Neutrophil (primary cell): ENCODE measurements around the gene ARHGAP8.

Experiments
- H3K27ac ChIP-seq: fragments of 200-600 bp; sonication (generic); 2 replicates; pipeline ENCODE4 v1.5.1; 2016; ENCODE audit warnings: mild to moderate bottlenecking, moderate library complexity
- H3K27me3 ChIP-seq: fragments of 200-600 bp; sonication (generic); 2 replicates; pipeline ENCODE4 v1.6.0; 2016; ENCODE audit warnings: mild to moderate bottlenecking
- H3K36me3 ChIP-seq: fragments of 200-600 bp; sonication (generic); 2 replicates; pipeline ENCODE4 v1.5.1; 2017
- H3K4me1 ChIP-seq, 2 experiments: fragments of 200-600 bp in 1 of 2; sonication (generic) in 1 of 2; 1 replicate in 1 of 2; 2 replicates in 1 of 2; pipeline versions ENCODE4 v1.5.1 to v1.6.1; 2013 to 2016; ENCODE audit warnings: low read depth in 1 of 2, low read length in 1 of 2, mild to moderate bottlenecking in 1 of 2, moderate library complexity in 1 of 2; ENCODE audit not compliant: control insufficient read depth in 1 of 2, insufficient read depth in 1 of 2
- H3K4me3 ChIP-seq, 2 experiments: fragments of 200-600 bp in 1 of 2; sonication (generic) in 1 of 2; 1 replicate in 1 of 2; 2 replicates in 1 of 2; pipeline ENCODE4 v1.5.1; 2013 to 2016; ENCODE audit warnings: low read depth in 1 of 2, low read length in 1 of 2, mild to moderate bottlenecking in 1 of 2, moderate library complexity in 1 of 2
- H3K9me3 ChIP-seq: fragments of 200-600 bp; sonication (generic); 2 replicates; pipeline ENCODE4 v1.5.1; 2016
- CTCF ChIP-seq: fragments of 200-600 bp; sonication (generic); IDR thresholded peaks from 2 replicates; pipeline ENCODE4 v1.5.1; 2016; ENCODE audit warnings: antibody characterized with exemption

Gene ARHGAP8

GRCh38 chr22:44707178-44707577 is 45.2 kb upstream of the ARHGAP8 start:
- H3K27me3 ChIP-seq: peaks cover 26% of the 10 kb centered on the region
- no peaks in the 10 kb centered on the region for H3K36me3 ChIP-seq
- no peak overlapping the region for H3K4me3 ChIP-seq
- no peaks in the 10 kb centered on the region for H3K9me3 ChIP-seq
- H3K4me1 ChIP-seq: peaks cover 18 to 19% of the 10 kb centered on the region in 2 experiments
- TF ChIP-seq CTCF: no peak
- no peak overlapping the region for H3K27ac ChIP-seq

- no peaks in the 10 kb centered on the region for H3K9me3 ChIP-seq
- no peaks in the 10 kb centered on the region for H3K36me3 ChIP-seq
- TF ChIP-seq CTCF: no peak
- H3K4me1 ChIP-seq: peaks cover 12 to 14% of the 10 kb centered on the region in 2 experiments
- no peak overlapping the region for H3K4me3 ChIP-seq
- H3K27ac ChIP-seq: no peak overlapping the region
- peaks cover 20% of the 10 kb centered on the region for H3K27me3 ChIP-seq
Observed at GRCh38 chr22:44707752-44708151, 44.6 kb upstream of the ARHGAP8 start.

GRCh38 chr22:44709881-44710392 is 42.4 kb upstream of the ARHGAP8 start:
- Histone ChIP-seq H3K4me1 (no peaks in the 10 kb centered on the region), H3K27me3 (no peaks in the 10 kb centered on the region), H3K9me3 (no peaks in the 10 kb centered on the region), H3K27ac (no peak overlapping the region), H3K4me3 (no peak overlapping the region), H3K36me3 (no peaks in the 10 kb centered on the region)
- TF ChIP-seq CTCF: no peak

GRCh38 chr22:44710474-44711240 is 41.7 kb upstream of the ARHGAP8 start:
- H3K27ac ChIP-seq: no peak overlapping the region
- no peaks in the 10 kb centered on the region for H3K9me3 ChIP-seq
- no peaks in the 10 kb centered on the region for H3K36me3 ChIP-seq
- no peak for TF ChIP-seq CTCF
- no peaks in the 10 kb centered on the region for H3K4me1 ChIP-seq
- no peaks in the 10 kb centered on the region for H3K27me3 ChIP-seq
- H3K4me3 ChIP-seq: no peak overlapping the region

GRCh38 chr22:44711241-44711560 is 41.2 kb upstream of the ARHGAP8 start:
- Histone ChIP-seq H3K27me3 (no peaks in the 10 kb centered on the region), H3K4me3 (no peak overlapping the region), H3K36me3 (no peaks in the 10 kb centered on the region), H3K9me3 (no peaks in the 10 kb centered on the region), H3K27ac (no peak overlapping the region), H3K4me1 (no peaks in the 10 kb centered on the region)
- TF ChIP-seq CTCF: no peak
